ENCODE data around the gene IRF8.

DNA sequence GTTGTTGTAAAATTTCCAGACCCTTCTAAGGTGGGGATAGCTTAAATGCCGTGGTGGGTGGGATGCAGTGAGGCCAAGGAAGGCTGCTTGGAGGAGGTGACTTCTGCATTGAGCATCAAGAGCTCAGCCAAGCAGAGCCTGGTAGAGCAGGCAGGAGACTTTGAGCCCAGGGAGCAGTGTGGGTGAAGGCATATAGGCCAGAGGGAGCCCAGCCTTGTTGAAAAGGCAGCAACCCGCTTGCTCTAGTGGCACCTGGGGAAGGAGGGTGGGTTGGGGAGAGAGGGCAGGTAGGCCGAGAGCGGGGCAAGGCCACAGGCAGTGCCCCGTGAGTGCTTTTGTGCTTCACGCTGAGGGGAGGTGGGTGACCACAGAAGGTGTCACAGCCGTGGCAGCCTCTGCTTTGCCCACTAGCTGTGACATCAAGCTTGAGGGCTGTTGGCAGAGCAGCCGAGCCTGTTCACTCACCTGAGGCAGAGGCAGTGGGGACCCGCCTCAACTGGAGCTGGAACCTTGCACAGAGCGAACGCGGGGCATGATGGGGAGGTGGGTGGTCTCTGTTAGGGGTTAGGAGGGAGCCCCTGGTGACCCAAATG, 56.1 kb downstream of the IRF8 start:
- TF ChIP-seq, protein P1, sequence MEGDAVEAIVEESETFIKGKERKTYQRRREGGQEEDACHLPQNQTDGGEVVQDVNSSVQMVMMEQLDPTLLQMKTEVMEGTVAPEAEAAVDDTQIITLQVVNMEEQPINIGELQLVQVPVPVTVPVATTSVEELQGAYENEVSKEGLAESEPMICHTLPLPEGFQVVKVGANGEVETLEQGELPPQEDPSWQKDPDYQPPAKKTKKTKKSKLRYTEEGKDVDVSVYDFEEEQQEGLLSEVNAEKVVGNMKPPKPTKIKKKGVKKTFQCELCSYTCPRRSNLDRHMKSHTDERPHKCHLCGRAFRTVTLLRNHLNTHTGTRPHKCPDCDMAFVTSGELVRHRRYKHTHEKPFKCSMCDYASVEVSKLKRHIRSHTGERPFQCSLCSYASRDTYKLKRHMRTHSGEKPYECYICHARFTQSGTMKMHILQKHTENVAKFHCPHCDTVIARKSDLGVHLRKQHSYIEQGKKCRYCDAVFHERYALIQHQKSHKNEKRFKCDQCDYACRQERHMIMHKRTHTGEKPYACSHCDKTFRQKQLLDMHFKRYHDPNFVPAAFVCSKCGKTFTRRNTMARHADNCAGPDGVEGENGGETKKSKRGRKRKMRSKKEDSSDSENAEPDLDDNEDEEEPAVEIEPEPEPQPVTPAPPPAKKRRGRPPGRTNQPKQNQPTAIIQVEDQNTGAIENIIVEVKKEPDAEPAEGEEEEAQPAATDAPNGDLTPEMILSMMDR (CRISPR knock-in tag; IDR thresholded peaks at IDR 0.05): no peak
- TF ChIP-seq HIVEP1 (CRISPR knock-in tag; IDR thresholded peaks at IDR 0.05) (no peak), ZNF33A (CRISPR knock-in tag; IDR thresholded peaks at IDR 0.05; ENCODE audit: borderline replicate concordance) (no peak), ZNF143 (CRISPR knock-in tag; IDR thresholded peaks at IDR 0.05) (no peak)
- TF ChIP-seq, protein P2, sequence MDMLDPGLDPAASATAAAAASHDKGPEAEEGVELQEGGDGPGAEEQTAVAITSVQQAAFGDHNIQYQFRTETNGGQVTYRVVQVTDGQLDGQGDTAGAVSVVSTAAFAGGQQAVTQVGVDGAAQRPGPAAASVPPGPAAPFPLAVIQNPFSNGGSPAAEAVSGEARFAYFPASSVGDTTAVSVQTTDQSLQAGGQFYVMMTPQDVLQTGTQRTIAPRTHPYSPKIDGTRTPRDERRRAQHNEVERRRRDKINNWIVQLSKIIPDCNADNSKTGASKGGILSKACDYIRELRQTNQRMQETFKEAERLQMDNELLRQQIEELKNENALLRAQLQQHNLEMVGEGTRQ (IDR thresholded peaks at IDR 0.05; ENCODE audit: low read depth, low read length): no peak
- TF ChIP-seq, protein P2 (CRISPR knock-in tag; IDR thresholded peaks at IDR 0.05; ENCODE audit: borderline replicate concordance): no peak
- TF ChIP-seq, protein P3, sequence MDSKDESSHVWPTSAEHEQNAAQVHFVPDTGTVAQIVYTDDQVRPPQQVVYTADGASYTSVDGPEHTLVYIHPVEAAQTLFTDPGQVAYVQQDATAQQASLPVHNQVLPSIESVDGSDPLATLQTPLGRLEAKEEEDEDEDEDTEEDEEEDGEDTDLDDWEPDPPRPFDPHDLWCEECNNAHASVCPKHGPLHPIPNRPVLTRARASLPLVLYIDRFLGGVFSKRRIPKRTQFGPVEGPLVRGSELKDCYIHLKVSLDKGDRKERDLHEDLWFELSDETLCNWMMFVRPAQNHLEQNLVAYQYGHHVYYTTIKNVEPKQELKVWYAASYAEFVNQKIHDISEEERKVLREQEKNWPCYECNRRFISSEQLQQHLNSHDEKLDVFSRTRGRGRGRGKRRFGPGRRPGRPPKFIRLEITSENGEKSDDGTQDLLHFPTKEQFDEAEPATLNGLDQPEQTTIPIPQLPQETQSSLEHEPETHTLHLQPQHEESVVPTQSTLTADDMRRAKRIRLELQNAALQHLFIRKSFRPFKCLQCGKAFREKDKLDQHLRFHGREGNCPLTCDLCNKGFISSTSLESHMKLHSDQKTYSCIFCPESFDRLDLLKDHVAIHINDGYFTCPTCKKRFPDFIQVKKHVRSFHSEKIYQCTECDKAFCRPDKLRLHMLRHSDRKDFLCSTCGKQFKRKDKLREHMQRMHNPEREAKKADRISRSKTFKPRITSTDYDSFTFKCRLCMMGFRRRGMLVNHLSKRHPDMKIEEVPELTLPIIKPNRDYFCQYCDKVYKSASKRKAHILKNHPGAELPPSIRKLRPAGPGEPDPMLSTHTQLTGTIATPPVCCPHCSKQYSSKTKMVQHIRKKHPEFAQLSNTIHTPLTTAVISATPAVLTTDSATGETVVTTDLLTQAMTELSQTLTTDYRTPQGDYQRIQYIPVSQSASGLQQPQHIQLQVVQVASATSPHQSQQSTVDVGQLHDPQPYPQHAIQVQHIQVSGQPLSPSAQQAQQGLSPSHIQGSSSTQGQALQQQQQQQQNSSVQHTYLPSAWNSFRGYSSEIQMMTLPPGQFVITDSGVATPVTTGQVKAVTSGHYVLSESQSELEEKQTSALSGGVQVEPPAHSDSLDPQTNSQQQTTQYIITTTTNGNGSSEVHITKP (CRISPR knock-in tag; IDR thresholded peaks at IDR 0.05; ENCODE audit: low read depth): no peak
- TF ChIP-seq, protein P4, sequence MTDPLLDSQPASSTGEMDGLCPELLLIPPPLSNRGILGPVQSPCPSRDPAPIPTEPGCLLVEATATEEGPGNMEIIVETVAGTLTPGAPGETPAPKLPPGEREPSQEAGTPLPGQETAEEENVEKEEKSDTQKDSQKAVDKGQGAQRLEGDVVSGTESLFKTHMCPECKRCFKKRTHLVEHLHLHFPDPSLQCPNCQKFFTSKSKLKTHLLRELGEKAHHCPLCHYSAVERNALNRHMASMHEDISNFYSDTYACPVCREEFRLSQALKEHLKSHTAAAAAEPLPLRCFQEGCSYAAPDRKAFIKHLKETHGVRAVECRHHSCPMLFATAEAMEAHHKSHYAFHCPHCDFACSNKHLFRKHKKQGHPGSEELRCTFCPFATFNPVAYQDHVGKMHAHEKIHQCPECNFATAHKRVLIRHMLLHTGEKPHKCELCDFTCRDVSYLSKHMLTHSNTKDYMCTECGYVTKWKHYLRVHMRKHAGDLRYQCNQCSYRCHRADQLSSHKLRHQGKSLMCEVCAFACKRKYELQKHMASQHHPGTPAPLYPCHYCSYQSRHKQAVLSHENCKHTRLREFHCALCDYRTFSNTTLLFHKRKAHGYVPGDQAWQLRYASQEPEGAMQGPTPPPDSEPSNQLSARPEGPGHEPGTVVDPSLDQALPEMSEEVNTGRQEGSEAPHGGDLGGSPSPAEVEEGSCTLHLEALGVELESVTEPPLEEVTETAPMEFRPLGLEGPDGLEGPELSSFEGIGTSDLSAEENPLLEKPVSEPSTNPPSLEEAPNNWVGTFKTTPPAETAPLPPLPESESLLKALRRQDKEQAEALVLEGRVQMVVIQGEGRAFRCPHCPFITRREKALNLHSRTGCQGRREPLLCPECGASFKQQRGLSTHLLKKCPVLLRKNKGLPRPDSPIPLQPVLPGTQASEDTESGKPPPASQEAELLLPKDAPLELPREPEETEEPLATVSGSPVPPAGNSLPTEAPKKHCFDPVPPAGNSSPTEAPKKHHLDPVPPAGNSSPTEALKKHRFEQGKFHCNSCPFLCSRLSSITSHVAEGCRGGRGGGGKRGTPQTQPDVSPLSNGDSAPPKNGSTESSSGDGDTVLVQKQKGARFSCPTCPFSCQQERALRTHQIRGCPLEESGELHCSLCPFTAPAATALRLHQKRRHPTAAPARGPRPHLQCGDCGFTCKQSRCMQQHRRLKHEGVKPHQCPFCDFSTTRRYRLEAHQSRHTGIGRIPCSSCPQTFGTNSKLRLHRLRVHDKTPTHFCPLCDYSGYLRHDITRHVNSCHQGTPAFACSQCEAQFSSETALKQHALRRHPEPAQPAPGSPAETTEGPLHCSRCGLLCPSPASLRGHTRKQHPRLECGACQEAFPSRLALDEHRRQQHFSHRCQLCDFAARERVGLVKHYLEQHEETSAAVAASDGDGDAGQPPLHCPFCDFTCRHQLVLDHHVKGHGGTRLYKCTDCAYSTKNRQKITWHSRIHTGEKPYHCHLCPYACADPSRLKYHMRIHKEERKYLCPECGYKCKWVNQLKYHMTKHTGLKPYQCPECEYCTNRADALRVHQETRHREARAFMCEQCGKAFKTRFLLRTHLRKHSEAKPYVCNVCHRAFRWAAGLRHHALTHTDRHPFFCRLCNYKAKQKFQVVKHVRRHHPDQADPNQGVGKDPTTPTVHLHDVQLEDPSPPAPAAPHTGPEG (CRISPR knock-in tag; IDR thresholded peaks at IDR 0.05): no peak

Measured in HepG2 (cell line).